HuH-7.5 (cell line): ENCODE results near the gene FAM229A.
A peak's percentile ranks its signal among the peaks of the same experiment; 100 is the strongest.

ENCODE experiments used
- DNase-seq: peaks from one replicate; pipeline ENCODE4 v3.0.0; 2011; ENCODE audit warnings: low spot score

The FAM229A gene

DNA sequence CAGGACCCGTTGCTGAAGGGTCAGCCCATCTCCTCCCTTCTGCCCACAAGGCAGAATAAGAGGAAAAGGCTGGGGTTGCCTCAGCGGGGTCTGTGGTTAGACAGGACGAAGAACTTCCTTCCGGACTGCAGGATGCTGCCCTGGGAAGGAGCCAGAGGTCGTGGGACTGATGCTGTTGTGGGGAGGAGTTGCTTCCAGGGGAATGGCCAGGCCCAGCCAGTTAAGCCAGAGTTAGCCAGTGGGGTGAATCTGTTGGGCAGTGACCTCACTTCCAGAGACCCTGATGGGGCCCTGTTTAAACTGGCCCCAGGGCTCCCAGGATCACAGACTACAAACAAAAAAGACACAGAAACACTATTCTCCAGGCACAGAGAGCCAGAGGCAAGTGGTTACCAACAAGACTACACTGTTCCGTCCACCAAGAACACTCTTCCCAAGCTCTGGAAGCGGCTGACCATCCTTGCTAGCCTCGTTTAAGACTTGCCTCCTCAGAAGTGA is 13.0 kb downstream of the FAM229A start:
- DNase-seq = no peak

DNA sequence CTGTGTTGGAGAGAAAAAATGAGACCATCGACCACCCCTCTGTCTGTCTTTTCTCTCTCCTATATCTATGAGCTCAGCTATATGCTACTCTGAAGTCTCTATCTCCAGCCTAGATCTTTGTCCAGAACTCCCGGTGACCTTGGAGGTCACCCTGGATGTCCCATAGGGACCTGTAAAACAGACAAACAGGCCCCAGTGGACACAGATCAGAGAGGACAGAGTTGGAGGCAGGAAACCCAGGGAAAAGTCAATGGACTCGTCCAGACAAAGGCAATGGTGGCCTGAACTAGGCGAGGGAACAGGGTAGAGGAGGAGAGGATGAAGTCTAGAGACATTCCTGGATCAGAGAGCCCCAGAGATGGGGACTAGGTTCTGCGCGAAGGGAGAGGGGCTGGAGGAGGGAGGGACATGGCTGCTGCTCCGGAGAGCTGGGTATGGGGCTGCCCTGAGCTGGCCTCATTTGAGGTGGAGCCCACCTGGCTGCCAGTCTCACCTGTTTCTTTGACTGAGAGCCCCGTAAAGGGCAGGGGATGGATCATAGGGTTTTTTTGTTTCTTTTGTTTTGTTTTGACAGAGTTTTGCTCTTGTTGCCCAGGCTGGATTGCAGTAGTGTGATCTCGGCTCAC is 15.6 kb downstream of the FAM229A start:
- DNase-seq = no peak

DNA sequence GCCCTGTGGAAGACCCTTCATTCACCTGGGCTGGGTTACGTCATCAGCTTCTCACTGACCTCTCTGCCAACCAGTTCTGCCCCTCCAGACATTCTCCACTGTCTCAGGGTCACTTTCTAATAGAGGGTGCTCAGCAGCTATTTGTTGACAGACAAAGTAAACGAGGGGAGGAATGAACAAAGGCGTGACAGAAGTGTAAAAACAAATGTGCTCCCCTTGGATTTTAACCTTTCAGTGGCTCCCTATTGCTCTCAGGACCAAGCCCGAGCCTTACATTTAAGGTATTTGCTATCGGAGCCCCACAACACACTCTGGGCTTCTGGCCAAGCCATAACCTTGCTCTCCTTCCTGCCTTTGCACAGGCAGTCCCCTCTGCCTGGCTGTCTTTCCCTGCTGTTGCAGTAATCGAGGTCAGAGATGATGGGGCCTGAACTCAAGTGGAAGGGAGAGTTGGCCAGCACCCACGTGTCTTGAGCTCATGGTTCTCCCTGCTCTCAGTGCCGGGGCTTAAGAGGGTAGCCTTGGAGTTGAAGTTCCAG is 16.9 kb downstream of the FAM229A start:
- DNase-seq = no peak

DNA sequence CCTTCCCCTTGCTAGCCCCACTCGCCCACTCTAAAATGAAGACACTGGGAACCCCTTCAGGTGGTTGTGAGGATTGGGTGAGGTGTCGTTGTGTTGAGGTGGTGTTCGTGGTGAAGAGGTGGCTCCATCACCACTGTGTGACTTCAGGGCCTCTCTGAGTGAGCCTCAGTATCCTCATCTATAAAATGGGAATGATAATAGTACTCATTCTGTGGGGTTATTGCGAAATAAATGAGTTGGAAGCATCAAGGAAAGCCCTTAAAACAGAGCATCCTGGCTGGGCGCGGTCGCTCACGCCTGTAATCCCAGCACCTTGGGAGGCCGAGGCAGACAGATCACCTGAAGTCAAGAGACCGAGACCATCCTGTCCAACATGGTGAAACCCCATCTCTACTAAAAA is 19.6 kb downstream of the FAM229A start:
- no peak for DNase-seq

DNA sequence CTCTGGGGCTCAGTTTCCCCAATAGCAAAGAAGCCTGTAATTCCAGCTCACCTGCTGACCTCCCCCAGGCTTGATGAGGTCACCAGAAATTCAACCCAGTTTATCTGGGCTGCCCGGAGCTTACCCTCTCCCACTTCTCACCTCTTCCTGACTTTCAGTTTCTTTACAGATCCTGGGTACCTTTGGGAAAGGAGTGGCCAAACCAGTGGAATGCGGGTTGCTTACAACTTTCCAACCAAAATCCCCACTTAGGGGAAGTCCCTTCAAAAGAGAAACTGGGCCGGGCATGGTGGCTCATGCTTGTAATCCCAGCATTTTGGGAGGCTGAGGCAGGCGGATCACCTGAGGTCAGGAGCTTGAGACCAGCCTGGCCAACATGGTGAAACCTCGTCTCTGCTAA is 20.3 kb downstream of the FAM229A start:
- no peak for DNase-seq

DNA sequence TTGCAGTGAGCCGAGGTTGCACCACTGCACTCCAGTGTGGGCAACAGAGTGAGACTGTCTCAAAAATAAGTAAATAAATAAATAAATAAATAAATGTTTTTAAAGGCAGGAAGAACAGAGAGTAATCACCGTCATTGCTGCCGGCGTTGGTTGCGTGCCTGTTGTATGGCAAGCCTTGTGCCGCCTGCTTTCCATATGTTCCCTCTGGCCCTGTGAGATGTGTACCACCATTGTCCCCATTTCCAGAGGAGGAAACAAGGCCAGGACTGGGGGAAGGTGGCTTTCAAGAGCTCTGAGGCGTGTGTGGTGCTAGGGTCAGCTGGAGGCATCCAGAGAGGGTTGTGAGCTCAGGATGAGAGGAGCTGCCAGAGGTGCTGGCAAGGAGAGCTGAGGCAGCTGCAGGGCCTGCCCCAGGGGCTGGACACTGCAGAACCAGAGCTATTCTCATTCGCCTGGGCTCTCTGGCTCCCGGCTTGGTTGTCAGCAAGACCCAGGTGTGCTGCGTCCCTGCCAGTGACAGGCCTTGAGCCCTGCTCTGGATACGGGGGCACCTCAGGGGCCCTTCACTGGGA is 21.0 kb downstream of the FAM229A start:
- DNase-seq = no peak

DNA sequence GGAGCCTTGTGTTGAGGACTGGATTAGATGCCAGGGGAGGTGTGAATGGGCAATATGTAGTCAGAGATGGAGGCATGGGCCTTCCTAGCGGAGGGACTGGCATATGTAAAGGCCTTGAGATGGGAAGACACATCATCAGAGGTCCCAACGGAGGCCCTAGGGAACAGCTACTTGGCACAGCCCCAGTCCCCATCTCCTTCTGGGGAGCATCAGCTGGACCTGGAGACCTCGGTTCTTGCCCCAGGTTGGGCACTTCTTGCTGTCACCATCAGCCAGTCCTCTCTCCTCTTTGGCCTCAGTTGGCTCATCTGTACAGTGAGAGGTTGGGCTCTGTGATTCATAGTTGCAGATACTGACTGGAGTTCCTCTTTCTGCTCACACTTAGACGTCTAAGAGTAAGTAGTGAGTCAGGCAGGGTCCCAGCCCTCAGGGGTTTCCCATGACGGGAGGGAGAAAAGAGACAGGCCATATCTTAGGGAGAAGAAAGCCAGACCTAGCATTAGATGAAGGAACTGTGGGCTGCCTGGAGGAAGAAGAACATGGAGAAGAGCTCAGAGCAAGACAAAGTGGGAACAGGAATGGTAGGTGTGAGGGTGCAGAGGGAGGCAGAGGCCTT is 22.8 kb downstream of the FAM229A start:
- no peak for DNase-seq

DNA sequence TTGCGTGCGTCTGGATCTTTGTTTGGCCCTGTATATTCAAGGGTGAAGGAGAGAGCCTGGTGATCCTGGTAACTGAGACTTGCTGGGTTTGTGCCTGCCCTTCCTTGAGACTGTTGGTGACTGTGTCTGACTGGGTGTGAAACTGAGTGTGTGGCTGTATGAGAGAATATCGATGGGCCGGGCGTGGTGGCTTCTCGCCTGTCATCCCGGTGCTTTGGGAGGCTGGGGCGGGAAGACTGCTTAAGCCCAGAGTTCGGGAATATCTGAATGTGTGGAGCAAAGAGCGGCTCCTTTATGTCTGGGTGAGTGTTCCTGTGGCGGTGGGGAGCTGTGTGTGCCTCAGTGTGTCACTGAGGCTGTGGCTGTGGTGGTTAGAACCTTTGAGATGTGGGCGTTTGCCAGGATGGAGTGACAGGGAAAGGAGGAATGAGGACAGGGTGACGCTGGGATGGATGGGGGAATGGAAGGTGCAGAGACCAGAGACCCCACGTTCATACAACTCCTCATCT is 23.6 kb downstream of the FAM229A start:
- no peak for DNase-seq

DNA sequence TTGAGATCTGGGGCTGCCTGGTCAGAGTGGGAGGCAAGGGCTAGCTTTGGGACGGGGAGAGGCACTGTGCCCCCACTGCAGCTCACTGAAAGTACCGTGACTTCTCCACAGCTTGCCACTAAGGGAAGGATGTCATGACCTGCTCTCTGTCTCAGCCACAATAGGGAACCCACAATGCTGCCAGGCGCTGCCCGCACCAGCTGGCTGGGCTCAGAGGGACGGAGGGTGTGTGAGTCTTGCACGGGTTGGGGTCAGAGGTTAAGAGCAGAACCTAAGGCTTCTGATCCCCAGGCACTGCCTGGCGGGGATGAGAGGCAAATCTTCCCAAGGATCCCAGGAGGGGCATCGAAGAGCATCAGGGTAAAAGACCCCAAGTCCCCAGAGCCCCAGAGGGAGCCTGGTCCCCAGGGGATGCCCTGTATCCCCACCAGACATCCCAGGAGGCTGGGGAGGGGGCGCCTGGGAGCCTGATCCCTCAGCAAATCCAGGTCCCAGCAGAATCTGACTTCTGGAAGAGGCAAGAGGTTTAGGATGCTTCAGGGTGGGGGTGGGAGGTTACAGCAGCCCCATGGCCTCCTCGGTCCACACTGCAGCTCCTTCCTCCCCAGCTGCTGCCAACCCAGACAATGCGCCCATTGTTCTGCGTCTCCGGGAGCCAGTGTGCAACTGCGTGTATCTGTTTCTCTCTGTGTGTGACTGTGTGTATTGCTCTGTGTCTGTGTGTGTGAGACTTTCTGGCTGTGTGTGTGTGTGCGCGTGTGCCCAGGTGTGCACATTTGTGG is 24.2 kb downstream of the FAM229A start:
- DNase-seq = no peak

DNA sequence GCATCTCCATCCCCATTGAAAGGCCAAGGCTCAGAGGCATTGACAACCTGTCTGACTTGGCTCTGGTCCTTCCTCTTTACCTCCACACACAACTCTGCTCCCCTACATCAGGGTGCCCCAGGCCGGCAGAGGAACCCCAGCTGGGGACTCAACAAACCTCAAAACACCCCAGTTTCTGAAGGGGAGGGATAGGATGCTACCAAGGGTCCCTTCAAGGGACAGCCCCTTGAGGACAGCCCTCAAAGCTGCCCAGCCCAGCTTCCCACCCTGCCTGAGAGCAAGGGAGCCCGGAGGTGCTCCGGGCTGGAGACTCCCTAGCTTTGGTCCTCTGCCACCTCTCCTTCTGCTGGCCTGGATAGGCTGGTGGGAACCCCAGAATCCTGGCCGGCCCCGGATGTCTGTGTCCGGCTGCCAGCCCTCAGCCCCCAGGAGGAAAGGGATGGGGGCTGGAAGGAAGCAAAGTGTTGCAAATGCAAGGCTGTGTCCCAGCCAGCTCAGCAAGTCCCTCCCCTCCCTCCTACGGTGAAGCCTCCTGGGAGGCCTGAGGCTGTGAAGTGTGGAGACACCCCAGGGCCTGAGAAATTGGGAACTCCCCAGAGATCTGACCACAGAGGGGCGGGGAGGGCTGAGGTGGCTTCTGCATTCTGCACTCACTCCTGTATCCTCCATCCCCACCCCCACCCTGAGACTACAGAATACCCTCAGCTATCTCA is 25.2 kb downstream of the FAM229A start:
- no peak for DNase-seq

DNA sequence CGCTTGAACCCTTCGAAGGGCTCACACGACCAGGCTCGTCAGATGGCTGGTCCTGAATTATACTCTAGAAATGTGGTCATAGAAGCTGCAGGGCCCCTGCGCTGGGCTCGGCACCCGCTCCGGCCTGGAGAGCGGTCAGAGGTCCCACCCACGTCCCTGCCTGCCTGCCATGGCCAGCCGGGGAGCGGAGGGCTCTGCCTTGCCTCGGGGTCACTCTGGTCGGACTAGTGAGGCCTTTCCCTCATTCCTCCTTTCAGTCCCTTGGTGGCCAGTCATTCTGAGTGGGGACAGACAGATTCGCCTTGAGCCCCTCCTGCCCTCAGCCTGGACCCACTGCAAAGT is 25.7 kb downstream of the FAM229A start:
- DNase-seq = no peak

DNA sequence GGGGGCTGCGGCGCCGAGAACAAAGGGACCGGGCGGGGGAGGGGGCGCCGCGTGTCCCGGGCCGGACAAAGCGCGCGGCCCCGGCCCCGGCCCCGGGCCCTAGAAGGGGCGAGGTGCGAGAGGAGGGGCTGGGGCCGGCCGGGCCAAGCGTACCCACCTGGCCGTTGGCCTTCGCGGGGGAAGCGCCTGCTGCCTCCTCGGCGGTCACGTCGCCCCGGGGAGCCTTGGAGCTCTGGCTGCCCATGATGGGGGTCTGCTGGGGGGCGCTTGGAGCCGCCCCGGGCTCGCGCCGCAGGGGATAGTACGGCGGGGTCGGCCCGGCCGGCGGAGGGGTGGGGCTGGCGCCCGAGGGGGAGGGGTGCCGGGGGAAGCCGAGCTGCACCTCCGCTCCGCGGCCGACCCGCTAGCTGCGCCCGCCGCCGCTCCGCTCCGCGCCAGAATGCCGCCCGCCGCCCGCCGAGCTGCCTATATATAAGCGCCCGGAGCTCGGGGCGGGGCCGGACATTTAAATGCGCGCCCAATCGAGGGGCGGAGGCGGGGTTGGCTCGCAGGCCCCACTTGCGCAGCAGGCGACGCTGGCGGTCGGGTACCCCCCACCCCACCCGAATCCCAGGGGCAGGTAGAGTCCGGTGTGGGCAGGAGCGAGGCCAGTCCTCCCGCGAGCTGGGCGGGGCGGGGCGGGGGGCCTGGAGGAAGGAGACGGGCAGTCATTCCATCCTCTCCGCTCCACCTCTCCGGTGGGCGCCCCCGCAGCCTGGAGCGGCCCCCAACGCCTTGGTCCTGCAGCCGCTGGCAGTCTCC is 26.3 kb downstream of the FAM229A start, which contains the start of gene MARCKSL1:
Gene MARCKSL1 (minus strand): TSS at position 444 of the 801 bp plus-strand sequence. CDS start 200 bp downstream, at position 244.
- peak; percentile 63 for DNase-seq

DNA sequence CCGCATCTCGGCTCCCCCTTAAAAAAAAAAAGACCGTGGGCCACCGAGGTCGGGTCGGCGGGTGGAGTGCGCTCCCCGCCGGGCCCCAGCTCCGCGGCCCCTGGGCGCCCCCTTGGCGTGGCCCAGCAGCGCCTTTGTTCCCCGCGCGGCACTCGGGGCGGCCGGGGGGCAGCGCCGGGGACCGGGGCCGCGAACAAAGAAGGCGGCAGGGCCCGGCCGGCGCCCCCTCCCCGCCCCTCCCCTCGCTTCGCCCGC is 26.8 kb downstream of the FAM229A start:
- DNase-seq = no peak

DNA sequence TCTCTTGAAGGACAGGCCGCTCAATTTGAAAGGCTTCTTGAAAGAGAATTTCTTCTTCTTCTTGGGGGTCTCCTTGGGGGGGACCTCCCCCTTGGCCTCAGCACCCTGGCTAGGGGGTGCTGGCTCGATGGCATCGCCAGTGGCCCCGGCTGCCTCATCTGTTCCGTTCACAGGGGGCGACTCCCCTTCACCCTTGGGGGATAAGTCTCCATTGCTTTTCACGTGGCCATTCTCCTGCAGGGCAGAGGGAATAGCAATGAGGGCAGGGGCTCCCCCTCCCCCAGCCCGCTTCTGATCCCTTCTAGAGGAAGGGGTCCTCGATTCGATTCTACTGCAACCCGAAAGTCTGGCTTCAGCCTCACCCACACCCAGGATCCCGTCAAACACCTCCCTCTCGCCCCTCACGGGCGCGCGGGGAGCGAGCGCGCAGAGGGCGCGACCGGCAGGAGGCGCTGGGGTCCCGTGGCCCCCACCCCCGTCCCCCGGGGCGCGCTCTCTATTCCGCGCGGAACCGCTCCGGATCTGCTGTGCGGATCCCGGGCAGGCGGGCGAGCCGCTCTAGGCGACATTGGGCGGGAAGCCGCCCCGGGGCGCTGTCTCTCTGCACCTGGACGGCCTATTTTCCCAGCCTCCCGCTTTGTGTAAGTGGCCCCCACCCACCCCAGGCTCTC is 27.3 kb downstream of the FAM229A start:
- peak; percentile 43 for DNase-seq

DNA sequence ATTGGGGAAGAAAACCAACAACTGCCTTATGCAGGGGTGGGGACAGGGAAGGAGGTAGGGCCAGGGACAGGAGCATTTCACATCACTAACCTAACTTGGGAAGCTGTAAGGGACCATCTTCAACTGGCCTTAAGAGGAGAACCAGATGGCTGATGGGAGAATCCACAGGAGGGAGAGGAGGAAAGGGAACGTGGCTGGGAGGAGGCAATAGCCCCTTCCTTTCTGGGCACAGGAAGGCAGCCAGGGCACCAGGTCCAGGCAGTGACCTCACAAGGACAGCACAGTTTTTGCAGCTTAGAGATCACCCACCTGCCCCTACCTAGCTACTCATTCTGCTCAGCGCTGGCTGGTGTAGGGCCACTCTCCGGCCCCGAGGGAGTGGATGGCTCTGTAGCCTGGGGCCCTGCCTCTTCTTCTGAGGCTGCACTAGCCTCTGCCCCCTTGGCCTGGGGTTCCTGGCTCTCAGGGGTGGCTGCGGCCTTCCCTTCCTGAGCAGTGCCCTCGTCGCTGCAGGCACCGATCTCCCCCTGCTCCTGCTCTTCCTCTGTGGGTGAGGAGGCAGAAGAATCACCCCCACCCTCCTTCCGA is 27.9 kb downstream of the FAM229A start:
- DNase-seq = no peak

DNA sequence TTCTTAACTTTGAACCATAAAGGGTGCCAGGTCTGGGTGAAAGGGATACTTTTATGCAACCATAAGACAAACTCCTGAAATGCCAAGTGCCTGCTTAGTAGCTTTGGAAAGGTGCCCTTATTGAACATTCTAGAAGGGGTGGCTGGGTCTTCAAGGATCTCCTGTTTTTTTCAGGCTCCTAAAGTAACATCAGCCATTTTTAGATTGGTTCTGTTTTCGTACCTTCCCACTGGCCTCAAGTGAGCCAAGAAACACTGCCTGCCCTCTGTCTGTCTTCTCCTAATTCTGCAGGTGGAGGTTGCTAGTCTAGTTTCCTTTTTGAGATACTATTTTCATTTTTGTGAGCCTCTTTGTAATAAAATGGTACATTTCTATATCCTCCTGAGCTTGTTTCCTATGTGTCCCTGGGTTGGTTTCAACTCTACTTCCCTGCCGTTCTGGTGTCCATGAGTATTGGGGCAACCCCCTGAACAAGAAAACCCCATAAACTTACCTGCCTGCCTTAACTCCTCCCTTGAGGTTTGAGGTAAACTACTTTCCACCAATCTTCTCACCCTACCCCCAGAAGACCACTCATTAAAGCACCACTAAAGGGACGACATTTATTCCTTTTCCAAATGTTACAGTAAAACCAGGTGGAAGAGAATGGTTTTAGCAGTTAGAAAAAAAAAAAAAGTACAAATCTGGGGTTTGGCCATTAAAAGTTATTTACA is 28.9 kb downstream of the FAM229A start:
- DNase-seq = no peak

DNA sequence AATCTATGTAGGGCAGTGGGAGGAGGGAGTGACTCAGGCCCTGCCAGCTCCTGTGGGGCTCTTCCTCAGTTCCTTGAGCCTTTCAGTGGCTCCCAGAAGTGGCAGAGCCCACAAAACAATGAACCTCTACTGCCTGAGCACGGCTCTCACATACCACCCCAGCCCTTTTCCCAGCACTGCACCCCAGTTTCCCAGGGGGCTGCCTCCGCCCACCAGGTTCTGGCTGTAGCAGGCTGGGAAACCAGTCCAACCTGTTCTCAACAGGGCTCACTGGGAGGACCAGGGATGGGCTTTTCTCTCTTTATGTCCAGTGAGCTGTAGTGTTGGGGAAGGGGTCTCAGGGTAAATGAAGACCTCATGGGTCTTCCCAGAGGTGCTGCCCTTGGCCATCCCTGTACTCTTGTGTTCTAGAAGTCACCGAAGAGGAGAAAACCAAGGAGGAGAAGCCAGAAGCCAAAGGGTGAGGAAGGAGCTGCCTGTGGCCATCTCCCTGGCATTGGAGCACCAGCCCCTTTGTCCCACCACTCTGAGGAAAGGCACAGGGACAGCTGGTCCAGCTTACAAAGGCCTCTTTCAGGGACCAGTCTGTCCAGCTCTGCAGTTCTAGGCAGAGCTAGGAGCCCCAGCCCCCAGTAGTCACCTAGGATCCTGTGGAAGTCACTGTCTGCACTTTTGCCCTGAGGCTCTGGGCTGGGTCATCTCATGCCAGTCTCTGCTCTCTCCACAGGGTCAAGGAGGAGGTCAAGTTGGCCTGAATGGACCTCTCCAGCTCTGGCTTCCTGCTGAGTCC is 29.8 kb downstream of the FAM229A start:
- DNase-seq = no peak

DNA sequence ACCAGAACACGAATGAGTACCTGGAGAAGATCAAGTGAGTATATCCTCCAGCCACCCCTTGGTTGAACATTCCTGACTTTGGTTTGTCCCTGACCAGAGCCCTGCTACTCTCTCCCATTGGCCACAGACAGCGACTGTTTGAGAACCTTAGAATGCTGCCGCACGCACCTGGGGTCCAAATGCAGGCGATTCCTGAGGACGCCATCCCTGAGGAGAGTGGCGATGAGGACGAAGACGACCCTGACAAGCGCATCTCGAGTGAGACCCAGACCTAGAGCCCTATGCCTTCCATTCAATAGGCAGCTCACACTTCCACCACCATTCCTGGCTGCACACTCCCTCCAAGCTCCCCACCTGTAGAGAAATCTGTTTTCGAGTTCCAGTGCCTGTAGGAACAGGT is 30.7 kb downstream of the FAM229A start:
- DNase-seq = no peak
